Activated naive CD8-positive, alpha-beta T cell treated with anti-CD3 and anti-CD28 coated beads, Interleukin-2, amount 50 U/mL, for 16 hours (primary cell): ENCODE measurements around the gene STK17A.
"Not testable (repeated sequence)": the region's sequence is repeated elsewhere in the genome, so short reads cannot be mapped to it uniquely, and the experiment has no call there.

Experiments
- DNase-seq: peaks from one replicate; pipeline ENCODE4 v3.0.0-alpha.2; 2020; ENCODE audit warnings: low read depth, low spot score

STK17A gene

GRCh38 chr7:43596426-43596825 is 13.5 kb downstream of the STK17A start:
- DNase-seq: not testable (repeated sequence)

- no peak for DNase-seq
Observed at GRCh38 chr7:43600056-43600455, 17.1 kb downstream of the STK17A start.

GRCh38 chr7:43602256-43602655 is 19.3 kb downstream of the STK17A start:
- no peak for DNase-seq

- DNase-seq: no peak
Observed at GRCh38 chr7:43604251-43604650, 21.3 kb downstream of the STK17A start.

- DNase-seq: no peak
Observed at GRCh38 chr7:43609097-43609496, 26.2 kb downstream of the STK17A start.

- no peak for DNase-seq
Observed at GRCh38 chr7:43612128-43612527, 29.2 kb downstream of the STK17A start.

GRCh38 chr7:43612599-43613589 is 30.0 kb downstream of the STK17A start:
- DNase-seq: no peak

GRCh38 chr7:43615558-43616145 is 32.7 kb downstream of the STK17A start:
- DNase-seq: no peak

GRCh38 chr7:43616977-43617376 is 34.1 kb downstream of the STK17A start:
- DNase-seq: no peak

- no peak for DNase-seq
Observed at GRCh38 chr7:43618073-43618472, 35.2 kb downstream of the STK17A start.

- no peak for DNase-seq
Observed at GRCh38 chr7:43619213-43620012, 36.5 kb downstream of the STK17A start.

GRCh38 chr7:43621729-43622448 is 39.0 kb downstream of the STK17A start:
- no peak for DNase-seq

- no peak for DNase-seq
Observed at GRCh38 chr7:43624156-43624555, 41.2 kb downstream of the STK17A start.

GRCh38 chr7:43625453-43625852 is 42.5 kb downstream of the STK17A start:
- no peak for DNase-seq

- no peak for DNase-seq
Observed at GRCh38 chr7:43625980-43626379, 43.1 kb downstream of the STK17A start.

- no peak for DNase-seq
Observed at GRCh38 chr7:43626695-43627094, 43.8 kb downstream of the STK17A start.

GRCh38 chr7:43627798-43628197 is 44.9 kb downstream of the STK17A start:
- DNase-seq: not testable (repeated sequence)

- DNase-seq: no peak
Observed at GRCh38 chr7:43628431-43628830, 45.5 kb downstream of the STK17A start.

- DNase-seq: no peak
Observed at GRCh38 chr7:43629857-43630256, 46.9 kb downstream of the STK17A start.

GRCh38 chr7:43630482-43630881 is 47.6 kb downstream of the STK17A start:
- no peak for DNase-seq

GRCh38 chr7:43631559-43631958 is 48.7 kb downstream of the STK17A start:
- no peak for DNase-seq
